GM21717 (cell line): ENCODE results near the gene TIAM1.

Source experiments
- ATAC-seq: cut with Tn5 transposase; IDR thresholded peaks from one replicate; pipeline ENCODE4 v1.9.1; 2021; ENCODE audit warnings: mild to moderate bottlenecking, moderate library complexity; ENCODE audit not compliant: unreplicated experiment

The TIAM1 gene

GRCh38 chr21:31103571-31104265 lies 240.3 kb downstream of the TIAM1 start:
- no peak for ATAC-seq

- no peak for ATAC-seq
These were observed 240.9 kb downstream of the TIAM1 start for GRCh38 chr21:31103163-31103562.

- ATAC-seq, result no peak
These were observed 244.9 kb downstream of the TIAM1 start for GRCh38 chr21:31099122-31099521.

GRCh38 chr21:31098576-31099005 lies 245.5 kb downstream of the TIAM1 start:
- ATAC-seq, result no peak

GRCh38 chr21:31092832-31093625 lies 251.0 kb downstream of the TIAM1 start:
- no peak for ATAC-seq

- no peak for ATAC-seq
These were observed 253.7 kb downstream of the TIAM1 start for GRCh38 chr21:31090376-31090775.

GRCh38 chr21:31088474-31088751 lies 255.6 kb downstream of the TIAM1 start:
- ATAC-seq, result no peak

GRCh38 chr21:31087639-31088473 lies 256.2 kb downstream of the TIAM1 start:
- ATAC-seq, result no peak

- no peak for ATAC-seq
These were observed 259.4 kb downstream of the TIAM1 start for GRCh38 chr21:31084689-31085088.

- no peak for ATAC-seq
These were observed 265.3 kb downstream of the TIAM1 start for GRCh38 chr21:31078796-31079195.

- no peak for ATAC-seq
These were observed 265.8 kb downstream of the TIAM1 start for GRCh38 chr21:31078216-31078615.

- no peak for ATAC-seq
These were observed 268.2 kb downstream of the TIAM1 start for GRCh38 chr21:31075848-31076247.

GRCh38 chr21:31072533-31072932 lies 271.5 kb downstream of the TIAM1 start:
- ATAC-seq, result no peak
